GM19372 (cell line): ENCODE data around the gene ZNF479.
"Not testable (repeated sequence)": the region's sequence is repeated elsewhere in the genome, so short reads cannot be mapped to it uniquely, and the experiment has no call there.

Experiments used
- ATAC-seq: cut with Tn5 transposase; IDR thresholded peaks from one replicate; pipeline ENCODE4 v1.9.1; 2021; ENCODE audit warnings: mild to moderate bottlenecking, low read depth, moderate library complexity; ENCODE audit not compliant: unreplicated experiment

Gene ZNF479

DNA sequence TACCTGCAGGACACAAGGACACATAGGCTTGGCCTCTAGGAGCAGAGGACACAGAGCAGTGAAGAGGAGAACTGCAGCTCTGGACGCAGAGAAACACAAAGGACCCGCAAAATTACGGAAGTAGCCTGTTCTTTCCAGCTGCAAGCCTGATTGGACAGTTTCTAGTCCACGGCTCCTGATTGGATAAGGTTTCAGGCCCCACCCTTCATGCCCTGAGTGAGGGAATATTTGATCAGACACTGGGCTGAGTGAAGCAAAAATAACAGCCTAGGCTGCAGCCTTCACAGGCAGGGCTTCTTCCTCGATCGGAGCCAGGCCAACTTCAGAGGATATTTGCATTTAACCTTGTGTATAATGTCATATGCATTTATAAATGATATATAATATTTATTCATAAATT is at the start of gene ZNF479:
TSS of gene ZNF479 (minus strand) at position 101 of the 400 bp plus-strand sequence. CDS start 112 bp downstream, outside the sequence.
- ATAC-seq: not testable (repeated sequence)

DNA sequence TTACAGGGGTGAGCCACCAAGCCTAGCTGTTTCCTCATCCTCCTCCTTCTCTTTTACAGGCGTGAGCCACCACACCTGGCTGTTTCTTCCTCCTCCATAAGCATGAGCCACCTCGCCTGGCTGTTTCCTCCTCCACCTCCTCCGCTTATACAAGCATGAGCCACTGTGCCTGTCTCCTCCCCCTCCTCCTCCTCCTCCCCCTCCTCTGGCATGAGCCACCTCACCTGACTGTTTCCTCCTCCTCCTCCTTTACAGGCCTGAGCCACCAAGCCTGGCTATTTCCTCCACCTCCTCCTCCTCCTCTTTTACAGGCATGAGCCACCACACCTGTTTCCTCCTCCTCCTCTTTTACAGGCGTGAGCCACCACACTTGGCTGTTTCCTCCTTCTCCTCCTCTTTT is 49.8 kb upstream of the ZNF479 start:
- ATAC-seq: no peak

DNA sequence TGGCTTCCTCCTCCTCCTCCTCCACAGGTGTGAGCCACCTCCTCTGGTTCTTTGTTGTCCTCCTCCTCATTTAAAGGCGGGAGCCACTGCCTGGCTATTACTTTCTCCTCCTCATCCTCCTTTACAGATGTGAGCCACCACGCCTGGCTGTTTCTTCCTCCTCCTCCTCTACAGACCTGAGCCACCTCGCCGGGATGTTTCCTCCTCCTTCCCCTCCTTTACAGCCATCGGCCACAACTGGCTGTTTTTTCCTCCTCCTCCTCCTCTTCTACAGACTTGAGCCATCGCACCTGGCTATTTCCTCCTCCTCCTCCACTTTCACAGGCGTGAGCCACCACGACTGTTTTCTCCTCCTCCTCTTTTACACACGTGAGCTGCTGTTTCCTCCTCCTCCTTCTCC is 49.0 kb upstream of the ZNF479 start:
- no peak for ATAC-seq

DNA sequence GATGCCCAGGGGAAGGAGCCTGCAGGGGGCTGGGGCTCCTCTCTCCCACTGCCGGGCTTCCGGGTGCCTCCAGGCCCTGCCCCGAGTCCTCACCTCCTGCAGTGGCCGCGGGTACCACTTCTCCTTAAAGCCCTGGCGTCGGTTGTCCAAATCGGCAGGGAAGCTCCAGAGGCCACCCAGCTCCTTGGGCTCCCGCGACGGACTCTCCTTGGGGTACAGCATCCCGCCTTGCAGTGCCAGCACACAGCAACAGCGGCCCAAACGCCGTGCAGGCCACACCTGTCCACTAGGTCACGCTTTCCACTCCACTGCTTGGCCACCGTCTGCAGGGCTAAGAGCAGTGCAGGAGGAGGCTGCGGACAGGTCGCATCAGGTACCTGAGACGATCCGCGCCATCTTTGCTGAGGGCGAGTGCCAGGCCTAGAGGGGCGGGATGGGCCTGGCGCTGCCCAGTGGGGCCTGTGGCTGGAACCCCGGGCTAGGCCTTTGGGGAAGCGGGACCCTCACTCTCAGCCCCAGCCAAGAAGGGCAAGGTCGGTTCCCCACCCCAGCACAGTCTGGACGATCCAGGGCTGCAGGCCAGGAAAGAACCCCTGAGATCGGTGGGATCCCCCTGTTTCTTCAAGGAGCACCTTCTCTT is 47.7 kb upstream of the ZNF479 start:
- ATAC-seq: no peak

DNA sequence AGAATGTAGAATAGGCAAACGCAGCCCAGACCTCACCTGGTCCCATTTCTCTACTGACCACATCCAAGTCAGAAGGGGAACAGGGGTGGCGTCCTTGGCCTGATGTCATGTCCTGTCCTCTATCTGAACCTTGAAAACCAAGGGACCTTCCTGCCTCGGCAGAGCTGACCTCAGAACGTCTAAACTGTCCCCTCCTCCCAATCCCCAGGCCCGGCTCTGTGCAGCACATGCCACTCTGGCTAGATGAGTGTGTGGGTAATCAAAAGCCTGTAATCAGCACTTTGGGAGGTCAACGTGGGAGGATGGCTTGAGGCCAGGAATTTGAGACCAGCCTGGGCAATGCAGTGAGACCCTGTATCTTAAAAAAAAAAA is 46.5 kb upstream of the ZNF479 start:
- ATAC-seq: no peak

DNA sequence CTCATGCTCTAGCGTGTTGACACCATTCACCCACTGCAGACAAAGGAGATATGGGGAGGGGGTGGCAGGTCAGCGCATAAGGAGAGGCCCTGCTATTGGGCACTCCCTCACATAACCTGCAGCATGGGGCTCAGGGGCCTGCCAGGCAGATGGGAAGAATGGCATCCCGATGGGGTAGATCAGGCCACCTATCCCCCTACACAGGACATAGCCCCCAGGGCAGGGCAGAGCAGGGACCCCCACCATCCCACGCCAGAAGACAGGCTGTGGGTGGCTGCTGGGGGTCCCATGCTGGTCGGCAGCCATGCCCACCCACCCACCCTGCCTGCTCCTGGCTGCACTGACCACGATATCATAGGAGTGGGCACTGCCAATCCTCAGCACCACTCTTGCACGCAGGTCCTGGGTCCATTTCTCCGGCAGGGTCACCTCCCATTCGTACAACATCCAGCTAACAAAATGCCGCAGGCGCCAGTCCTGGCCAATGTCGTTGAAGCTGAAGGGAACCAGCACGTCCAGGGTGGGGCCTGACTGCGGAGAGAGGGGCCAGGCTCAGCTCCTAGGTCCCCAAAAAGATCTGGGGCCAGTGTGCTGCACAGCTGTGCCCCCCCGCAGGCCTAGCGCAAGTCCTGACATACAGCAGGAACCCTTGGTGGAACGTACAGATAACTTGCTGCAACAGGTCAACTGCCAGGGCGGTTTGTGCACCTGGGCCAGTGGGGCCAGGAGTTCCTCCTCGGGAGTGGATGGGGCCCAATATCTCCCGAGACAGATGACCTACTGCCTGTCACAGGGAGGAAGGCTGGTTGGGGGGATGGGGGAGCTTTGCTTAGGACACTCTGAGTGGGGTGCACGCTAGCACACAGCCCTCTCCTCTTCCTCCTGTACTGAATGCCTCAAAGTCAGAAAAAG is 45.9 kb upstream of the ZNF479 start:
- ATAC-seq: no peak

DNA sequence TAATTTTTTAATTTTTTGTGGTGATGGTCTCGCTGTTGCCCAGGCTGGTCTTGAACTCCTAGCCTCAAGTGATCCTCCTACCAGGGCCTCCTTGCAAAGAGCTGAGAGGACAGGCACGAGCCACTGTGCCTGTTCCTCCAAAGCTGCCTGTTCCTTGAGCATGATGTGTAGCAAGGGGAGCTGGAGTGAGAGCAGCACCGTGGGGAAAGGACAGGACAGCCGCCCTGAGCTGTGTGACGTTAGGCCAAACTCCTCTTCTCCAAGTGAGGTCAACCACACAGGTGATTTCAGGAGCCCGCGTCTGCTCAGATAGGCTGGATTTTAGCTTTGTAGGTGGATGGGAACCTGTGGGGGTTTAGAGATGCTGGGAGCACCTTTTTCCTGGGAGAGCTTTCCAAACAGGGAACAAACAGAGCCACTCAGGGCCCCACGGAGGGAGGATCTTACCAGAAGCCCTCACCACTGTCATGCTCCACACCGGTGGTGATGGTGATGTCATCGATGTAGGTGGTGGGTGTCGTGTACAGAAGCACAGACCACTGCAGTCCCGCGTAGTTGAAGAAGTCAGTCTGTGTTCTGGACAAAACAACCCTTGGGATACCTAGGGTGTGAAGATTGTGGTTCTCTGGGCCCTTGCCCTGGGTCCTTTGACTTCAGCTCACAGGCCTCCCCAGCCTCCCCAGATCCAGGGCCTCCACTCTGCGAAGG is 44.8 kb upstream of the ZNF479 start:
- no peak for ATAC-seq

DNA sequence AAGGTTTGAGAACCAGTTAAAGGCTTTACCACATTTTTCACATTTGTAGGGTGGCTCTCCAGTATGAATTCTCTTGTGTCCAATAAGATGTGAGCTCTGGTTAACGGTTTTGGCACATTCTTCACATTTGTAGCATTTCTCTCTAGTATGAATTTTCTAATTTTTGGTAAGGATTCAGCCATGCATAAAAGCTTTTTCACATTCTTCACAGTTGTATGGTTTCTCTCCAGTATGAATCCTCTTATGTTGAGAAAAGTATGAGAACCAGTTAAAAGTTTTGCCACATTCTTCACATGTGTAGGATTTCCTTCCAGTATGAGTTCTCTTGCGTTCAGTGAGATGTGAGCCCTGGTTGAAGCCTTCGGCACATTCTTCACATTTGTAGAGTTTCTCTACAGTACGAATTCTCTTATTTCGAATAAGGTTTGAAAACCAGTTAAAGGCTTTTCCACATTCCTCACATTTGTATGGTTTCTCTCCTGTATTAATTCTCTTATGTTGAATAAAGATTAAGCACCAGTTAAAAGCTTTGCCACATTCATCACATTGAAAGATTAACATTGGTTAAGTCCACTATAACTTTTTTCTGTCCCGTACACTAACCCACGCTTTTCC is 33.2 kb upstream of the ZNF479 start:
- no peak for ATAC-seq

DNA sequence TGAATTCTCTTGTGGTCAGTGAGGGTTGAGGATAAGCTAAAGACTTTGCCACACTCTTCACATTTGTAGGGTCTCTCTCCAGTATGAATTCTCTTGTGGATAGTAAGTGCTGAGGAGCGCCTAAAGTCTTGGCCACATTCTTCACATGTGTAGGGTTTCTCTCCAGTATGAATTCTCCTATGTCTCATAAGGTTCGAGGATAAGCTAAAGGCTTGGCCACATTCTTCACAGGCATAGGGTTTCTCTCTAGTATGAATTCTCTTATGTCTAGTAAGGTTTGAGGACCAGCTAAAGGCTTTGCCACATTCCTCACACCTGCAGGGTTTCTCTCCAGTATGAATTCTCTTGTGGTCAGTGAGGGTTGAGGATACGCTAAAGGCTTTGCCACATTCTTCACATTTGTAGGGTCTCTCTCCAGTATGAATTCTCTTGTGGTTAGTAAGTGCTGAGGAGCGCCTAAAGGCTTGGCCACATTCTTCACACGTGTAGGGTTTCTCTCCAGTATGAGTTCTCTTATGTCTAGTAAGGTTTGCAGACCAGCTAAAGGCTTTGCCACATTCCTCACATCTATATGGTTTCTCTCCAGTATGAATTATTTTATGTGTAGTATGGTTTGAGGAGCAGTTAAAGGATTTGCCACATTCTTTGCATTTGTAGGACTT is 12.0 kb downstream of the ZNF479 start:
- not testable (repeated sequence) for ATAC-seq
